Heart left ventricle (tissue), 16 donors: Measurements from ENCODE around the gene STAP1. TPM values are rescaled to one million over a fixed set of nuclear protein-coding genes. Genes with fewer than 3 reads are reported as not detected.

Experiments used
- ATAC-seq, 4 donors: fragments of 200-7000 bp; cut with Tn5 transposase; one replicate each; pipeline ENCODE4 v1.9.1; 2020 to 2022; ENCODE audit warnings: moderate library complexity in 4 of 4, mild to moderate bottlenecking in 3 of 4, moderate number of reproducible peaks in 1 of 4
- DNase-seq, 5 donors: peaks; one replicate each; pipeline ENCODE4 v3.0.0-alpha.2; 2020
- H3K27ac ChIP-seq, 12 donors: fragments of 200-600 bp; sonication (generic) in 4 of 12; one replicate each; pipeline versions ENCODE4 v1.5.0 to v1.8.0; 2016 to 2022; ENCODE audit warnings: mild to moderate bottlenecking in 2 of 12
- H3K27me3 ChIP-seq, 9 donors: fragments of 200-600 bp; sonication (generic) in 2 of 9; one replicate each; pipeline versions ENCODE4 v1.5.1 to v1.8.0; 2016 to 2022; ENCODE audit warnings: mild to moderate bottlenecking in 3 of 9
- H3K36me3 ChIP-seq, 9 donors: fragments of 200-600 bp; sonication (generic) in 2 of 9; one replicate each; pipeline versions ENCODE4 v1.5.0 to v1.8.0; 2018 to 2022; ENCODE audit warnings: mild to moderate bottlenecking in 2 of 9
- H3K4me1 ChIP-seq, 12 donors: fragments of 200-600 bp; sonication (generic) in 4 of 12; one replicate each; pipeline versions ENCODE4 v1.5.0 to v1.8.0; 2016 to 2022; ENCODE audit warnings: mild to moderate bottlenecking in 3 of 12
- H3K4me3 ChIP-seq, 12 donors: fragments of 200-600 bp; sonication (generic) in 4 of 12; one replicate each; pipeline versions ENCODE4 v1.5.0 to v1.8.0; 2017 to 2022; ENCODE audit warnings: mild to moderate bottlenecking in 9 of 12, moderate library complexity in 4 of 12
- H3K9me3 ChIP-seq, 12 donors: fragments of 200-600 bp; sonication (generic) in 4 of 12; one replicate each; pipeline versions ENCODE4 v1.5.0 to v1.8.0; 2016 to 2022; ENCODE audit warnings: mild to moderate bottlenecking in 1 of 12
- CTCF ChIP-seq, 12 donors: fragments of 200-600 bp; sonication (generic) in 4 of 12; IDR thresholded peaks; one replicate each; pipeline versions ENCODE4 v1.5.0 to v1.8.0; 2018 to 2022; ENCODE audit warnings: antibody characterized with exemption in 12 of 12, mild to moderate bottlenecking in 5 of 12
- POLR2A ChIP-seq, 2 donors: fragments of 450-650 bp; IDR thresholded peaks; one replicate each; pipeline ENCODE4 v1.6.1; 2017; ENCODE audit warnings: antibody characterized with exemption in 2 of 2, mild to moderate bottlenecking in 2 of 2, moderate library complexity in 2 of 2
- intact Hi-C, 10 donors: fragments of 100-400 bp; cut with DNase I; formaldehyde crosslinking; loops; one replicate each; pipeline versions ENCODE4 v1.11.1 to v1.14.2; 2022
- polyA plus RNA-seq, 2 donors: library from polyadenylated mRNA; stranded (reverse); fragments of 200-250 nt; gene quantifications; one replicate each; pipeline ENCODE4 v1.2.3, GENCODE V29; 2013
- total RNA-seq, 9 donors: library from RNA; depleted of rRNA in 2 of 9; stranded (reverse); fragments of >200 nt in 2 of 9; fragmentation: NEBNext Ultra II Directional in 3 of 9; extraction: Animal tissue kit (Norgen Biotek cat#: 25700) in 3 of 9; gene quantifications; one replicate each; pipeline versions ENCODE4 v1.1.0 to v1.2.4, GENCODE V29; 2016 to 2023
- donor health status: ischemic (EF 13 %, LVEDD 7.1; RV severe dilation, severe dysfunction).
- donor health status: healthy with polysubstance abuse.
- donor health status: DM: no; HTN: yes; CAD: no.
- donor health status: DM: no; HTN: no; CAD: no.
- donor health status: ischemic (EF 25% LVEDD 6.9; RV normal size, moderate dysfunction).
- donor health status: ischemic (EF 25% LVEDD 5.7; RV mildly dilated, moderate dysfunction).
- donor health status: healthy.
- donor health status: DM: yes; HTN: yes; CAD: no.
- donor health status: ischemic (EF 35%, LVEDD 5.7; RV mildly dilated, moderate dysfunction).
- donor health status: nonischemic (EF 11% LVEDD 7.7; RV severe dilation, severe dysfunction).
- donor health status: DM: yes; HTN: yes; CAD: no.
- donor health status: PGD.
- donor health status: ischemic (EF 29% LVEDD 5.4; RV normal size, mild dysfunction).
- donor health status: nonischemic (EF 23%, LVEDD 6.1; RV moderate dilation, normal function).

Gene STAP1
- total and polyA plus RNA-seq, 11 donors = 1.1 TPM; not detected in 10

- ATAC-seq (no peak), DNase-seq (no peak)
- Histone ChIP-seq H3K36me3 (peaks cover 0 to 67% (median 26%) of the 10 kb centered on the region in 9 donors), H3K4me1 (no peaks in the 10 kb centered on the region), H3K9me3 (peaks cover 0 to 11% (median 0%) of the 10 kb centered on the region in 12 donors), H3K27me3 (no peaks in the 10 kb centered on the region), H3K4me3 (no peak overlapping the region), H3K27ac (no peak overlapping the region)
- TF ChIP-seq POLR2A (IDR thresholded peaks at IDR 0.05) (no peak), CTCF (IDR thresholded peaks at IDR 0.05) (no peak)
- intact Hi-C loops = no loop called here
Measured at GRCh38 chr4:67651536-67651935, 93.0 kb downstream of the STAP1 start.

Other genes with a start within 250 kb of the STAP1 start
- gene CENPC, start 13.2 kb upstream of the STAP1 start, total RNA-seq = 10 to 100 TPM in 4 of 9 donors, 1 to 10 TPM in 5; 5.9 to 16.7 (median 9.0) TPM
- 1 to 10 TPM; 2.6 to 3.1 TPM for gene CENPC, start 13.2 kb upstream of the STAP1 start, polyA plus RNA-seq
- gene UBA6, start 142.4 kb downstream of the STAP1 start, total RNA-seq = 10 to 100 TPM; 15.2 to 35.3 (median 20.4) TPM
- gene UBA6, start 142.4 kb downstream of the STAP1 start, polyA plus RNA-seq = 10 to 100 TPM in 1 of 2 donors, 1 to 10 TPM in 1; 3.1 to 17.2 TPM
- not detected for gene GNRHR, start 195.7 kb downstream of the STAP1 start, total RNA-seq
- gene GNRHR, start 195.7 kb downstream of the STAP1 start, polyA plus RNA-seq = not detected